ENCODE results near the gene JUP.
A peak's percentile ranks its signal among the peaks of the same experiment; 100 is the strongest.
"Not testable (repeated sequence)": the region's sequence is repeated elsewhere in the genome, so short reads cannot be mapped to it uniquely, and the experiment has no call there.

Gene JUP

GRCh38 chr17:41786227-41787020, at the start of gene JUP:
Gene JUP, minus strand, starts transcription at chr17:41786711. Its CDS starts 14,857 bp downstream, at chr17:41771854.
- peak; percentile 93 for ATAC-seq

GRCh38 chr17:41835800-41836549, 49.5 kb upstream of the JUP start, which contains the start of gene NT5C3B:
Gene NT5C3B, minus strand, starts transcription at chr17:41836232. Its CDS starts 39 bp downstream, at chr17:41836193.
- ATAC-seq = peak; percentile 77 to 80

- no peak for ATAC-seq
Measured at GRCh38 chr17:41835214-41835799, 48.8 kb upstream of the JUP start.

- not testable (repeated sequence) for ATAC-seq
Measured at GRCh38 chr17:41829961-41830360, 43.5 kb upstream of the JUP start.

- no peak for ATAC-seq
Measured at GRCh38 chr17:41825175-41825845, 38.8 kb upstream of the JUP start.

- no peak for ATAC-seq
Measured at GRCh38 chr17:41824086-41824485, 37.6 kb upstream of the JUP start.

- no peak for ATAC-seq
Measured at GRCh38 chr17:41823580-41823979, 37.1 kb upstream of the JUP start.

- ATAC-seq = no peak
Measured at GRCh38 chr17:41823141-41823524, 36.6 kb upstream of the JUP start.

- no peak for ATAC-seq
Measured at GRCh38 chr17:41822216-41823140, 36.0 kb upstream of the JUP start.

- ATAC-seq = no peak
Measured at GRCh38 chr17:41821776-41822175, 35.3 kb upstream of the JUP start.

GRCh38 chr17:41818024-41818423, 31.5 kb upstream of the JUP start:
- no peak for ATAC-seq

- no peak for ATAC-seq
Measured at GRCh38 chr17:41816637-41817320, 30.3 kb upstream of the JUP start.

- ATAC-seq = no peak
Measured at GRCh38 chr17:41814195-41814594, 27.7 kb upstream of the JUP start.

GRCh38 chr17:41813699-41814124, 27.2 kb upstream of the JUP start:
- no peak for ATAC-seq

- ATAC-seq = no peak
Measured at GRCh38 chr17:41813152-41813680, 26.7 kb upstream of the JUP start.

GRCh38 chr17:41812381-41813151, 26.1 kb upstream of the JUP start, which contains the start of gene FKBP10:
Gene FKBP10, plus strand, starts transcription at chr17:41813004. Its CDS starts 31 bp downstream, at chr17:41813035.
- ATAC-seq = no peak

GRCh38 chr17:41811549-41812380, 25.3 kb upstream of the JUP start, which contains the start of gene P3H4:
Gene P3H4, minus strand, starts transcription at chr17:41811949. Its CDS starts 34 bp downstream, at chr17:41811915.
- peak; percentile 88 to 90 for ATAC-seq

GRCh38 chr17:41810659-41811548, 24.4 kb upstream of the JUP start:
- ATAC-seq = peak; percentile 30 to 33

All from activated CD4-positive, CD25-positive, alpha-beta regulatory T cell treated with anti-CD3 and anti-CD28 coated beads, Interleukin-2, amount 50 U/mL, for 24 hours (primary cell).